Middle frontal gyrus (tissue), 1 donor: ENCODE data around the gene PPP1R13L.
"Not testable (repeated sequence)": the region's sequence is repeated elsewhere in the genome, so short reads cannot be mapped to it uniquely, and the experiment has no call there.

Experiments
- DNase-seq: peaks from one replicate; pipeline ENCODE4 v3.0.0-alpha.2; 2015; ENCODE audit warnings: low spot score; ENCODE audit errors: extremely low spot score

PPP1R13L gene

GRCh38 chr19:45431008-45431407 is 26.1 kb upstream of the PPP1R13L start:
- not testable (repeated sequence) for DNase-seq

- DNase-seq: not testable (repeated sequence)
Observed at GRCh38 chr19:45429896-45430295, 25.0 kb upstream of the PPP1R13L start.

- no peak for DNase-seq
Observed at GRCh38 chr19:45428384-45429231, 23.7 kb upstream of the PPP1R13L start.

- DNase-seq: no peak
Observed at GRCh38 chr19:45424191-45425058, 19.6 kb upstream of the PPP1R13L start.

- DNase-seq: peak; percentile 77
Observed at GRCh38 chr19:45423589-45424190, 18.8 kb upstream of the PPP1R13L start, which contains the start of gene ERCC1. TSS of gene ERCC1 (minus strand) at chr19:45423917. CDS start at chr19:45423374, 543 bp downstream.

- DNase-seq: no peak
Observed at GRCh38 chr19:45423033-45423588, 18.2 kb upstream of the PPP1R13L start.

GRCh38 chr19:45421947-45422498 is 17.2 kb upstream of the PPP1R13L start:
- no peak for DNase-seq

- DNase-seq: no peak
Observed at GRCh38 chr19:45420871-45421270, 16.0 kb upstream of the PPP1R13L start.

- DNase-seq: no peak
Observed at GRCh38 chr19:45420356-45420755, 15.5 kb upstream of the PPP1R13L start.

GRCh38 chr19:45419895-45420294 is 15.0 kb upstream of the PPP1R13L start:
- no peak for DNase-seq

- DNase-seq: no peak
Observed at GRCh38 chr19:45419396-45419795, 14.5 kb upstream of the PPP1R13L start.

GRCh38 chr19:45418802-45419201 is 13.9 kb upstream of the PPP1R13L start:
- DNase-seq: no peak

- no peak for DNase-seq
Observed at GRCh38 chr19:45417151-45417550, 12.3 kb upstream of the PPP1R13L start.

- DNase-seq: no peak
Observed at GRCh38 chr19:45414468-45414867, 9.6 kb upstream of the PPP1R13L start.

- DNase-seq: no peak
Observed at GRCh38 chr19:45413497-45413896, 8.6 kb upstream of the PPP1R13L start.

GRCh38 chr19:45410330-45410729 is 5.5 kb upstream of the PPP1R13L start:
- not testable (repeated sequence) for DNase-seq

- no peak for DNase-seq
Observed at GRCh38 chr19:45409557-45409920, 4.7 kb upstream of the PPP1R13L start.

- no peak for DNase-seq
Observed at GRCh38 chr19:45408830-45409556, 4.1 kb upstream of the PPP1R13L start.

- DNase-seq: no peak
Observed at GRCh38 chr19:45408121-45408520, 3.3 kb upstream of the PPP1R13L start.

- not testable (repeated sequence) for DNase-seq
Observed at GRCh38 chr19:45407585-45407984, 2.7 kb upstream of the PPP1R13L start.

- DNase-seq: no peak
Observed at GRCh38 chr19:45407091-45407375, 2.2 kb upstream of the PPP1R13L start.
